HCT116 (cell line): ENCODE results near the gene SMG6. TPM values are rescaled to one million over a fixed set of nuclear protein-coding genes. Genes with fewer than 3 reads are reported as not detected.

Experiments used
- ATAC-seq: fragments of 200-7000 bp; cut with Tn5 transposase; 2 replicates; pipeline ENCODE4 v1.9.1; 2020; ENCODE audit warnings: mild to moderate bottlenecking, moderate library complexity
- BruUV-seq: library from RNA; stranded (reverse); fragments of 400-500 nt; replicated peaks from 2 replicates; lab custom pipeline; 2021; lab: Mats Ljungman, UMichigan
- CTCF ChIA-PET: fragments of 300-600 bp; sonication (Branson Sonifier 250); formaldehyde crosslinking; loops from one replicate; lab custom pipeline; 2021; ENCODE audit warnings: antibody characterized with exemption; lab: Charles Lee
- POLR2A ChIA-PET: fragments of 300-600, 350-600 bp; sonication (Branson Sonifier 250); formaldehyde crosslinking; loops from one replicate; lab custom pipeline; 2021; ENCODE audit warnings: antibody characterized with exemption; lab: Charles Lee
- RAD21 ChIA-PET, 2 experiments: fragments of 300-600 bp; sonication (Branson Sonifier 250); formaldehyde crosslinking; loops; one replicate each; lab custom pipeline; 2023; ENCODE audit warnings: low total read pairs in 2 of 2; ENCODE audit not compliant: uncharacterized antibody in 2 of 2, unreplicated experiment in 2 of 2, low non-redundant PET in 1 of 2; lab: Charles Lee
- DNase-seq: peaks from one replicate; pipeline ENCODE4 v3.0.0-alpha.2; 2010; ENCODE audit warnings: low read depth, low spot score
- H2AFZ ChIP-seq: fragments of 200-600 bp; shearing (Covaris generic), sonication (generic); 2 replicates; pipeline ENCODE4 v1.6.1; 2017; ENCODE audit warnings: low read depth, mixed run types, mixed read lengths, antibody characterized with exemption, low read length; ENCODE audit not compliant: poor library complexity, severe bottlenecking
- H3K27ac ChIP-seq: 2 replicates; pipeline ENCODE4 v1.5.1; 2012; ENCODE audit warnings: low read depth, low read length
- H3K27me3 ChIP-seq: fragments of 200-600 bp; sonication (generic); 2 replicates; pipeline ENCODE4 v1.6.1; 2016; ENCODE audit warnings: mixed run types, low read length, mixed read lengths; ENCODE audit not compliant: insufficient read depth
- H3K36me3 ChIP-seq, 2 experiments: fragments of 200-500 bp in 1 of 2; fragments of 200-600 bp in 1 of 2; sonication (Bioruptor generic) in 1 of 2; sonication (generic) in 1 of 2; 2 replicates each; pipeline versions ENCODE4 v1.5.1 to v1.6.1; 2014 to 2016; ENCODE audit warnings: low read length in 2 of 2, inconsistent platforms in 1 of 2, mixed read lengths in 1 of 2, mixed run types in 1 of 2; ENCODE audit not compliant: insufficient read depth in 2 of 2, control insufficient read depth in 1 of 2
- H3K4me1 ChIP-seq, 2 experiments: fragments of 200-600 bp in 1 of 2; sonication (generic) in 1 of 2; 2 replicates each; pipeline versions ENCODE4 v1.5.1 to v1.6.1; 2012 to 2017; ENCODE audit warnings: low read length in 2 of 2, inconsistent platforms in 1 of 2, mild to moderate bottlenecking in 1 of 2, mixed read lengths in 1 of 2, mixed run types in 1 of 2, moderate library complexity in 1 of 2; ENCODE audit not compliant: insufficient read depth in 2 of 2, control insufficient read depth in 1 of 2
- H3K4me2 ChIP-seq: fragments of 200-600 bp; sonication (generic); 2 replicates; pipeline ENCODE4 v1.6.1; 2017; ENCODE audit warnings: mixed run types, low read length, mixed read lengths
- H3K4me3 ChIP-seq, 2 experiments: fragments of 200-600 bp in 1 of 2; sonication (generic) in 1 of 2; replicated peaks in 1 of 2; 2 replicates each; pipeline ENCODE4 v1.5.1; 2011 to 2016; ENCODE audit warnings: low read length in 2 of 2, control low read depth in 1 of 2, low read depth in 1 of 2, mild to moderate bottlenecking in 1 of 2, mixed read lengths in 1 of 2, mixed run types in 1 of 2
- H3K79me2 ChIP-seq: fragments of 200-600 bp; sonication (generic); 2 replicates; pipeline ENCODE4 v1.6.1; 2017; ENCODE audit warnings: mild to moderate bottlenecking, mixed run types, low read length, moderate library complexity, mixed read lengths; ENCODE audit not compliant: insufficient read depth
- H3K9ac ChIP-seq: fragments of 200-600 bp; sonication (generic); 2 replicates; pipeline ENCODE4 v1.6.1; 2016; ENCODE audit warnings: low read length, mixed read lengths
- H3K9me2 ChIP-seq: fragments of 200-600 bp; sonication (generic), shearing (Covaris generic); 2 replicates; pipeline ENCODE4 v1.6.1; 2017; ENCODE audit warnings: mixed run types, mild to moderate bottlenecking, moderate library complexity; ENCODE audit not compliant: insufficient read depth
- H3K9me3 ChIP-seq, 2 experiments: fragments of 200-500 bp in 1 of 2; fragments of 200-600 bp in 1 of 2; sonication (Bioruptor generic) in 1 of 2; sonication (generic) in 1 of 2; 2 replicates each; pipeline ENCODE4 v1.6.1; 2014 to 2017; ENCODE audit warnings: low read length in 2 of 2, mixed read lengths in 2 of 2, inconsistent platforms in 1 of 2, low read depth in 1 of 2, mild to moderate bottlenecking in 1 of 2, mixed run types in 1 of 2, moderate library complexity in 1 of 2; ENCODE audit not compliant: control insufficient read depth in 1 of 2, insufficient read depth in 1 of 2
- H4K20me1 ChIP-seq: fragments of 200-600 bp; sonication (generic), shearing (Covaris generic); 2 replicates; pipeline ENCODE4 v1.6.1; 2017; ENCODE audit warnings: mixed run types, mild to moderate bottlenecking, moderate library complexity; ENCODE audit not compliant: insufficient read depth
- CBX3 ChIP-seq: IDR thresholded peaks from 2 replicates; pipeline ENCODE4 v1.6.1; 2012; ENCODE audit warnings: low read depth
- CEBPB ChIP-seq: IDR thresholded peaks from 2 replicates; pipeline ENCODE4 v1.6.1; 2012; ENCODE audit warnings: low read depth
- EGR1 ChIP-seq: IDR thresholded peaks from 2 replicates; pipeline ENCODE4 v1.6.1; 2012; ENCODE audit warnings: low read depth
- ELF1 ChIP-seq: IDR thresholded peaks from 2 replicates; pipeline ENCODE4 v1.6.1; 2012; ENCODE audit warnings: low read depth, borderline replicate concordance
- EZH2phosphoT487 ChIP-seq: fragments of 200-600 bp; IDR thresholded peaks from 2 replicates; pipeline ENCODE4 v1.6.1; 2018; ENCODE audit warnings: antibody characterized with exemption, borderline replicate concordance
- FOSL1 ChIP-seq: IDR thresholded peaks from 2 replicates; pipeline ENCODE4 v1.6.1; 2012; ENCODE audit warnings: low read depth
- POLR2A ChIP-seq: IDR thresholded peaks from 2 replicates; pipeline ENCODE4 v1.7.0; 2011; ENCODE audit warnings: borderline replicate concordance; ENCODE audit not compliant: insufficient read depth, insufficient read length; ENCODE audit errors: extremely low read depth
- POLR2AphosphoS5 ChIP-seq: IDR thresholded peaks from 2 replicates; pipeline ENCODE4 v1.6.1; 2011; ENCODE audit warnings: mild to moderate bottlenecking, low read depth, low read length, moderate library complexity
- RAD21 ChIP-seq: IDR thresholded peaks from 2 replicates; pipeline ENCODE4 v1.6.1; 2012; ENCODE audit warnings: low read depth, mild to moderate bottlenecking
- SIN3A ChIP-seq: IDR thresholded peaks from 2 replicates; pipeline ENCODE4 v1.6.1; 2012; ENCODE audit warnings: low read depth
- SP1 ChIP-seq: IDR thresholded peaks from 2 replicates; pipeline ENCODE4 v1.6.1; 2012; ENCODE audit warnings: low read depth
- SRF ChIP-seq: IDR thresholded peaks from 2 replicates; pipeline ENCODE4 v1.6.1; 2012; ENCODE audit warnings: low read depth
- TCF7L2 ChIP-seq: IDR thresholded peaks from 2 replicates; pipeline ENCODE4 v1.7.0; 2011; ENCODE audit warnings: borderline replicate concordance, inconsistent platforms; ENCODE audit not compliant: insufficient read depth, insufficient read length; ENCODE audit errors: extremely low read depth
- ZNF274 ChIP-seq: fragments of 200-500 bp; sonication (Bioruptor generic); IDR thresholded peaks from 2 replicates; pipeline ENCODE4 v1.6.1; 2014; ENCODE audit warnings: mild to moderate bottlenecking, low read depth, low read length, inconsistent platforms
- intact Hi-C: fragments of 100-400 bp; cut with micrococcal nuclease; formaldehyde crosslinking; loops from 2 replicates; pipeline ENCODE4 v1.10.0; 2022
- total RNA-seq: library from RNA; stranded (reverse); gene quantifications from one replicate; pipeline ENCODE4 v1.2.1, GENCODE V29; 2021; ENCODE audit not compliant: unreplicated experiment
- TF ChIP-seq, protein P1 (sequence below): IDR thresholded peaks from 2 replicates; pipeline ENCODE4 v1.6.1; 2012; ENCODE audit warnings: low read depth
- TF ChIP-seq, protein P2 (sequence below): IDR thresholded peaks from 2 replicates; pipeline ENCODE4 v1.6.1; 2012
- TF ChIP-seq, protein P3 (sequence below): IDR thresholded peaks from 2 replicates; pipeline ENCODE4 v1.6.1; 2012
- TF ChIP-seq, protein P4 (sequence below), 3 experiments: fragments of 200-600 bp in 1 of 3; sonication (generic) in 1 of 3; IDR thresholded peaks in 2 of 3; conservative IDR thresholded peaks in 1 of 3; 2 replicates each; pipeline ENCODE4 v1.5.1; 2012 to 2017; ENCODE audit warnings: low read depth in 2 of 3, low read length in 2 of 3, antibody characterized with exemption in 1 of 3, borderline replicate concordance in 1 of 3, control low read depth in 1 of 3, mild to moderate bottlenecking in 1 of 3, mixed read lengths in 1 of 3, mixed run types in 1 of 3, moderate library complexity in 1 of 3; ENCODE audit not compliant: insufficient read depth in 1 of 3

The SMG6 gene
- total RNA-seq, 1 experiment from 2014 or later = 23.1 TPM

DNA sequence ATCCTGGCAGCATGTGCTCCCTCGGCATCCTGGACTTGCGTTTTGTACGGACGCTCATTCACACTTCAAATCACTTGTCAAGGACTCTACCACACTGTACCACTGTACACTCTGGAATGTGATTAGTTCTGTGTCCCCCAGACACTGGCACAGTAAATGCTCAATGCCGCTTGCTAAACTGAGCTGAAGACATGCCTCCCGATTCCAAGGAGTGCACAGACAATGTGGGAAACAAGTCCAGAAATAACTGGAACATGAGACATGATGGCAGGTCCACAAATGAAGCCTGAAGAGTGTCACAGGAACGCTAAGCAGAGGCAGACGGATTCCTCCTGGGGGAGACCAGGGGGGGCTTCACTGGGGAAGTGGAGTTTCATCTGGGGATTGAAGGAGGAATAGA, 226.5 kb downstream of the SMG6 start:
- BruUV-seq = no TSS peak
- Histone ChIP-seq H3K36me3 (0 out of 4 replicates have a peak, but pooled peaks cover 2% of the 10 kb centered on the region in 2 experiments), H3K9me2 (no peaks in the 10 kb centered on the region), H3K27me3 (no peaks in the 10 kb centered on the region), H3K9me3 (no peaks in the 10 kb centered on the region), H2AFZ (no peak overlapping the region), H3K4me1 (no peaks in the 10 kb centered on the region), H3K4me3 (no peak overlapping the region), H3K79me2 (no peaks in the 10 kb centered on the region), H4K20me1 (no peaks in the 10 kb centered on the region), H3K27ac (no peak overlapping the region), H3K9ac (no peak overlapping the region), H3K4me2 (no peak overlapping the region)
- ChIA-PET RAD21 (no interaction called here), POLR2A (no interaction called here), CTCF (interaction anchor here (3.3 kb wide), 1 partner anchor 19 kb away, joined by 8 read pairs; no protein-coding TSS in a partner anchor)
- DNase-seq (no peak), ATAC-seq (no peak)
- TF ChIP-seq POLR2A = no peak
- TF ChIP-seq RAD21 = no peak
- TF ChIP-seq FOSL1 = no peak
- TF ChIP-seq, protein P1, sequence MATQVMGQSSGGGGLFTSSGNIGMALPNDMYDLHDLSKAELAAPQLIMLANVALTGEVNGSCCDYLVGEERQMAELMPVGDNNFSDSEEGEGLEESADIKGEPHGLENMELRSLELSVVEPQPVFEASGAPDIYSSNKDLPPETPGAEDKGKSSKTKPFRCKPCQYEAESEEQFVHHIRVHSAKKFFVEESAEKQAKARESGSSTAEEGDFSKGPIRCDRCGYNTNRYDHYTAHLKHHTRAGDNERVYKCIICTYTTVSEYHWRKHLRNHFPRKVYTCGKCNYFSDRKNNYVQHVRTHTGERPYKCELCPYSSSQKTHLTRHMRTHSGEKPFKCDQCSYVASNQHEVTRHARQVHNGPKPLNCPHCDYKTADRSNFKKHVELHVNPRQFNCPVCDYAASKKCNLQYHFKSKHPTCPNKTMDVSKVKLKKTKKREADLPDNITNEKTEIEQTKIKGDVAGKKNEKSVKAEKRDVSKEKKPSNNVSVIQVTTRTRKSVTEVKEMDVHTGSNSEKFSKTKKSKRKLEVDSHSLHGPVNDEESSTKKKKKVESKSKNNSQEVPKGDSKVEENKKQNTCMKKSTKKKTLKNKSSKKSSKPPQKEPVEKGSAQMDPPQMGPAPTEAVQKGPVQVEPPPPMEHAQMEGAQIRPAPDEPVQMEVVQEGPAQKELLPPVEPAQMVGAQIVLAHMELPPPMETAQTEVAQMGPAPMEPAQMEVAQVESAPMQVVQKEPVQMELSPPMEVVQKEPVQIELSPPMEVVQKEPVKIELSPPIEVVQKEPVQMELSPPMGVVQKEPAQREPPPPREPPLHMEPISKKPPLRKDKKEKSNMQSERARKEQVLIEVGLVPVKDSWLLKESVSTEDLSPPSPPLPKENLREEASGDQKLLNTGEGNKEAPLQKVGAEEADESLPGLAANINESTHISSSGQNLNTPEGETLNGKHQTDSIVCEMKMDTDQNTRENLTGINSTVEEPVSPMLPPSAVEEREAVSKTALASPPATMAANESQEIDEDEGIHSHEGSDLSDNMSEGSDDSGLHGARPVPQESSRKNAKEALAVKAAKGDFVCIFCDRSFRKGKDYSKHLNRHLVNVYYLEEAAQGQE = no peak
- TF ChIP-seq, protein P2, sequence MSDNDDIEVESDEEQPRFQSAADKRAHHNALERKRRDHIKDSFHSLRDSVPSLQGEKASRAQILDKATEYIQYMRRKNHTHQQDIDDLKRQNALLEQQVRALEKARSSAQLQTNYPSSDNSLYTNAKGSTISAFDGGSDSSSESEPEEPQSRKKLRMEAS = no peak
- TF ChIP-seq CEBPB = no peak
- TF ChIP-seq POLR2AphosphoS5 = no peak
- TF ChIP-seq CBX3 = no peak
- no peak for TF ChIP-seq SRF
- TF ChIP-seq EZH2phosphoT487 = no peak
- TF ChIP-seq, protein P3, sequence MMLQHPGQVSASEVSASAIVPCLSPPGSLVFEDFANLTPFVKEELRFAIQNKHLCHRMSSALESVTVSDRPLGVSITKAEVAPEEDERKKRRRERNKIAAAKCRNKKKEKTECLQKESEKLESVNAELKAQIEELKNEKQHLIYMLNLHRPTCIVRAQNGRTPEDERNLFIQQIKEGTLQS = no peak
- no peak for TF ChIP-seq ZNF274
- no peak for TF ChIP-seq TCF7L2
- no peak for TF ChIP-seq EGR1
- TF ChIP-seq ELF1 = no peak
- TF ChIP-seq SIN3A = no peak
- TF ChIP-seq SP1 = no peak
- TF ChIP-seq, protein P4, sequence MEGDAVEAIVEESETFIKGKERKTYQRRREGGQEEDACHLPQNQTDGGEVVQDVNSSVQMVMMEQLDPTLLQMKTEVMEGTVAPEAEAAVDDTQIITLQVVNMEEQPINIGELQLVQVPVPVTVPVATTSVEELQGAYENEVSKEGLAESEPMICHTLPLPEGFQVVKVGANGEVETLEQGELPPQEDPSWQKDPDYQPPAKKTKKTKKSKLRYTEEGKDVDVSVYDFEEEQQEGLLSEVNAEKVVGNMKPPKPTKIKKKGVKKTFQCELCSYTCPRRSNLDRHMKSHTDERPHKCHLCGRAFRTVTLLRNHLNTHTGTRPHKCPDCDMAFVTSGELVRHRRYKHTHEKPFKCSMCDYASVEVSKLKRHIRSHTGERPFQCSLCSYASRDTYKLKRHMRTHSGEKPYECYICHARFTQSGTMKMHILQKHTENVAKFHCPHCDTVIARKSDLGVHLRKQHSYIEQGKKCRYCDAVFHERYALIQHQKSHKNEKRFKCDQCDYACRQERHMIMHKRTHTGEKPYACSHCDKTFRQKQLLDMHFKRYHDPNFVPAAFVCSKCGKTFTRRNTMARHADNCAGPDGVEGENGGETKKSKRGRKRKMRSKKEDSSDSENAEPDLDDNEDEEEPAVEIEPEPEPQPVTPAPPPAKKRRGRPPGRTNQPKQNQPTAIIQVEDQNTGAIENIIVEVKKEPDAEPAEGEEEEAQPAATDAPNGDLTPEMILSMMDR (IDR thresholded peaks at IDR 0.05 in 2 of 3, conservative IDR thresholded peaks at IDR 0.05 in 1 of 3; ENCODE audit: borderline replicate concordance in 1 of 3, insufficient read depth in 1 of 3, low read depth in 2 of 3, low read length in 2 of 3) = no peak
- intact Hi-C loops = no loop called here
